Activated CD4-positive, alpha-beta T cell treated with anti-CD3 and anti-CD28 coated beads, Interleukin-2, amount 10 ng/mL, durations not matched to agents 7 days and 5 days (primary cell): ENCODE measurements around the gene SH3GL1. TPM values are rescaled to one million over a fixed set of nuclear protein-coding genes. Genes with fewer than 3 reads are reported as not detected.
A peak's percentile ranks its signal among the peaks of the same experiment; 100 is the strongest.

Experiments used
- CTCF ChIA-PET: fragments of 350-600 bp; sonication (Branson Sonifier 250); formaldehyde crosslinking; loops from one replicate; lab custom pipeline; 2021; ENCODE audit warnings: antibody characterized with exemption; lab: Charles Lee
- POLR2A ChIA-PET: fragments of 350-600 bp; sonication (Branson Sonifier 250); formaldehyde crosslinking; loops from one replicate; lab custom pipeline; 2021; ENCODE audit warnings: antibody characterized with exemption; lab: Charles Lee
- DNase-seq: peaks from one replicate; pipeline ENCODE4 v3.0.0-alpha.2; 2020
- H3K27ac Mint-ChIP-seq: one replicate; pipeline ENCODE4 v1.8.0; 2021; ENCODE audit warnings: mild to moderate bottlenecking, moderate library complexity, mixed read lengths
- H3K27me3 Mint-ChIP-seq: one replicate; pipeline ENCODE4 v1.8.0; 2021; ENCODE audit warnings: mixed read lengths
- H3K36me3 Mint-ChIP-seq: one replicate; pipeline ENCODE4 v1.8.0; 2021; ENCODE audit warnings: low read depth, mixed read lengths
- H3K4me1 Mint-ChIP-seq: one replicate; pipeline ENCODE4 v1.8.0; 2021; ENCODE audit warnings: mixed read lengths
- H3K4me3 Mint-ChIP-seq: one replicate; pipeline ENCODE4 v1.8.0; 2021; ENCODE audit warnings: mild to moderate bottlenecking, moderate library complexity, mixed read lengths
- H3K9me3 Mint-ChIP-seq: one replicate; pipeline ENCODE4 v1.8.0; 2021; ENCODE audit warnings: mixed read lengths
- total RNA-seq, 2 experiments: library from RNA; stranded (reverse); gene quantifications; one replicate each; pipeline ENCODE4 v1.2.3, GENCODE V29; 2021

SH3GL1 gene
- total RNA-seq, 2 experiments from 2014 or later = 67.7 to 68.2 TPM

GRCh38 chr19:4403005-4403761, 2.8 kb upstream of the SH3GL1 start:
- Mint-ChIP-seq H3K4me3 (peak overlapping the region; percentile 96), H3K9me3 (no peaks in the 10 kb centered on the region), H3K27ac (peak overlapping the region; percentile 95), H3K4me1 (peaks cover 58% of the 10 kb centered on the region), H3K27me3 (no peaks in the 10 kb centered on the region), H3K36me3 (peaks cover 35% of the 10 kb centered on the region)
- POLR2A ChIA-PET = no interaction called here
- peak; percentile 28 for DNase-seq
- CTCF ChIA-PET = interaction anchor here (1.0 to 3.3 kb wide), 2 partner anchors 10 to 33 kb away, joined by 3 to 52 read pairs; no protein-coding TSS in a partner anchor

GRCh38 chr19:4402171-4403004, 2.0 kb upstream of the SH3GL1 start, which contains the start of gene CHAF1A:
CHAF1A (plus strand) TSS chr19:4402640; CDS start chr19:4402763, 123 bp downstream.
- DNase-seq = peak; percentile 100

GRCh38 chr19:4401769-4402170, 1.4 kb upstream of the SH3GL1 start:
- Mint-ChIP-seq H3K36me3 (peaks cover 39% of the 10 kb centered on the region), H3K4me3 (peak overlapping the region; percentile 94), H3K27ac (peak overlapping the region; percentile 92), H3K9me3 (no peaks in the 10 kb centered on the region), H3K27me3 (no peaks in the 10 kb centered on the region), H3K4me1 (peaks cover 66% of the 10 kb centered on the region)
- CTCF ChIA-PET = interaction anchor here (0.7 to 3.3 kb wide), 9 partner anchors 11 to 390 kb away, joined by 3 to 52 read pairs (median 6); partner anchors contain the start of gene FEM1A
- no peak for DNase-seq
- POLR2A ChIA-PET = interaction anchor here (0.6 kb wide), 2 partner anchors 26 to 64 kb away, joined by 3 to 10 read pairs; no protein-coding TSS in a partner anchor

More at GRCh38 chr19:4402171-4403004, 2.0 kb upstream of the SH3GL1 start, which contains the start of gene CHAF1A:
- Mint-ChIP-seq H3K27ac (peak within 1 kb of the TSS; percentile 95), H3K4me1 (peaks cover 61% of the 10 kb centered on the region), H3K36me3 (peaks cover 35% of the 10 kb centered on the region), H3K4me3 (peak within 1 kb of the TSS; percentile 96), H3K9me3 (no peaks in the 10 kb centered on the region), H3K27me3 (no peaks in the 10 kb centered on the region)
- CTCF ChIA-PET = interaction anchor here (0.7 to 3.3 kb wide), 6 partner anchors 10 to 389 kb away, joined by 3 to 52 read pairs (median 10); partner anchors contain the start of gene FEM1A
- POLR2A ChIA-PET = interaction anchor here (0.6 kb wide), 2 partner anchors 27 to 64 kb away, joined by 3 to 10 read pairs; no protein-coding TSS in a partner anchor

GRCh38 chr19:4399812-4400134, 574 bp downstream of the SH3GL1 start:
- peaks cover 48% of the 10 kb centered on the region for H3K36me3 Mint-ChIP-seq
- peak overlapping the region; percentile 91 for H3K27ac Mint-ChIP-seq
- ChIA-PET POLR2A (interaction anchor here (0.6 kb wide), 1 partner anchor 31 kb away, joined by 3 read pairs; no protein-coding TSS in a partner anchor), CTCF (interaction anchor here (0.6 to 3.3 kb wide), 36 partner anchors 9 to 365 kb away, joined by 3 to 52 read pairs (median 6); partner anchors contain the start of genes HDGFL2, MPND and STAP2)
- H3K4me1 Mint-ChIP-seq = peaks cover 72% of the 10 kb centered on the region
- H3K4me3 Mint-ChIP-seq = peak overlapping the region; percentile 94
- H3K9me3 Mint-ChIP-seq = no peaks in the 10 kb centered on the region
- peak; percentile 19 for DNase-seq
- no peaks in the 10 kb centered on the region for H3K27me3 Mint-ChIP-seq

- no peaks in the 10 kb centered on the region for H3K9me3 Mint-ChIP-seq
- ChIA-PET POLR2A (no interaction called here), CTCF (interaction anchor here (0.6 kb wide), 1 partner anchor 24 kb away, joined by 3 read pairs; no protein-coding TSS in a partner anchor)
- H3K4me1 Mint-ChIP-seq = peaks cover 71% of the 10 kb centered on the region
- no peak overlapping the region for H3K4me3 Mint-ChIP-seq
- H3K27ac Mint-ChIP-seq = no peak overlapping the region
- DNase-seq = no peak
- peaks cover 44% of the 10 kb centered on the region for H3K36me3 Mint-ChIP-seq
- H3K27me3 Mint-ChIP-seq = no peaks in the 10 kb centered on the region
These were observed 3.2 kb downstream of the SH3GL1 start for GRCh38 chr19:4396949-4397783.

- no peak for DNase-seq
- no peaks in the 10 kb centered on the region for H3K27me3 Mint-ChIP-seq
- peaks cover 76% of the 10 kb centered on the region for H3K4me1 Mint-ChIP-seq
- H3K36me3 Mint-ChIP-seq = peaks cover 45% of the 10 kb centered on the region
- H3K9me3 Mint-ChIP-seq = no peaks in the 10 kb centered on the region
- POLR2A ChIA-PET = interaction anchor here (0.6 kb wide), 2 partner anchors 403 to 716 kb away, joined by 3 to 7 read pairs; no protein-coding TSS in a partner anchor
- CTCF ChIA-PET = interaction anchor here (0.5 to 1.5 kb wide), 8 partner anchors 9 to 234 kb away, joined by 3 to 8 read pairs (median 3); partner anchors contain the start of gene MPND
- H3K27ac Mint-ChIP-seq = no peak overlapping the region
- H3K4me3 Mint-ChIP-seq = no peak overlapping the region
These were observed 6.3 kb downstream of the SH3GL1 start for GRCh38 chr19:4393947-4394590.

- Mint-ChIP-seq H3K4me3 (no peak overlapping the region), H3K27ac (peak overlapping the region; percentile 50), H3K4me1 (peaks cover 67% of the 10 kb centered on the region), H3K27me3 (no peaks in the 10 kb centered on the region), H3K9me3 (no peaks in the 10 kb centered on the region), H3K36me3 (peaks cover 38% of the 10 kb centered on the region)
- ChIA-PET CTCF (interaction anchor here (0.6 to 2.3 kb wide), 2 partner anchors 9 to 17 kb away, joined by 3 to 17 read pairs; partner anchors contain the start of genes CHAF1A and SH3GL1), POLR2A (no interaction called here)
- no peak for DNase-seq
These were observed 8.5 kb downstream of the SH3GL1 start for GRCh38 chr19:4391701-4392483.

- H3K27me3 Mint-ChIP-seq = no peaks in the 10 kb centered on the region
- no peak for DNase-seq
- peak overlapping the region; percentile 50 for H3K27ac Mint-ChIP-seq
- ChIA-PET CTCF (interaction anchor here (2.3 kb wide), 1 partner anchor 10 kb away, joined by 17 read pairs; the partner anchor contains the start of genes CHAF1A and SH3GL1), POLR2A (no interaction called here)
- no peak overlapping the region for H3K4me3 Mint-ChIP-seq
- no peaks in the 10 kb centered on the region for H3K9me3 Mint-ChIP-seq
- H3K36me3 Mint-ChIP-seq = peaks cover 32% of the 10 kb centered on the region
- peaks cover 63% of the 10 kb centered on the region for H3K4me1 Mint-ChIP-seq
These were observed 9.0 kb downstream of the SH3GL1 start for GRCh38 chr19:4391306-4391693.

- ChIA-PET POLR2A (no interaction called here), CTCF (interaction anchor here (2.3 kb wide), 1 partner anchor 11 kb away, joined by 17 read pairs; the partner anchor contains the start of genes CHAF1A and SH3GL1)
- no peak for DNase-seq
- Mint-ChIP-seq H3K9me3 (no peaks in the 10 kb centered on the region), H3K27me3 (no peaks in the 10 kb centered on the region), H3K4me3 (no peak overlapping the region), H3K4me1 (peaks cover 59% of the 10 kb centered on the region), H3K27ac (peak overlapping the region; percentile 78), H3K36me3 (peaks cover 28% of the 10 kb centered on the region)
These were observed 9.6 kb downstream of the SH3GL1 start for GRCh38 chr19:4390567-4391305.

GRCh38 chr19:4390017-4390566, 10.3 kb downstream of the SH3GL1 start:
- CTCF ChIA-PET = interaction anchor here (2.3 kb wide), 1 partner anchor 11 kb away, joined by 17 read pairs; the partner anchor contains the start of genes CHAF1A and SH3GL1
- Mint-ChIP-seq H3K4me1 (peaks cover 54% of the 10 kb centered on the region), H3K9me3 (no peaks in the 10 kb centered on the region), H3K27ac (peak overlapping the region; percentile 78), H3K27me3 (no peaks in the 10 kb centered on the region), H3K4me3 (peak overlapping the region; percentile 2), H3K36me3 (peaks cover 23% of the 10 kb centered on the region)
- DNase-seq = no peak
- POLR2A ChIA-PET = no interaction called here
